ENCODE data around the gene RAB4B.
"Not testable (repeated sequence)": the region's sequence is repeated elsewhere in the genome, so short reads cannot be mapped to it uniquely, and the experiment has no call there.

The RAB4B gene

GRCh38 chr19:40819479-40820234 lies 41.6 kb downstream of the RAB4B start:
- not testable (repeated sequence) for H3K27ac ChIP-seq
- TF ChIP-seq CTCF (conservative IDR thresholded peaks at IDR 0.05): peak; percentile 84

GRCh38 chr19:40822161-40822560 lies 44.1 kb downstream of the RAB4B start:
- no peak for TF ChIP-seq CTCF (conservative IDR thresholded peaks at IDR 0.05)
- no peak overlapping the region for H3K27ac ChIP-seq

- H3K27ac ChIP-seq: not testable (repeated sequence)
Observed at GRCh38 chr19:40822704-40823553, 44.9 kb downstream of the RAB4B start.

GRCh38 chr19:40824916-40825315 lies 46.9 kb downstream of the RAB4B start:
- not testable (repeated sequence) for H3K27ac ChIP-seq

- H3K27ac ChIP-seq: not testable (repeated sequence)
Observed at GRCh38 chr19:40825460-40826095, 47.5 kb downstream of the RAB4B start.

GRCh38 chr19:40826312-40826698 lies 48.3 kb downstream of the RAB4B start:
- not testable (repeated sequence) for H3K27ac ChIP-seq

- H3K27ac ChIP-seq: not testable (repeated sequence)
Observed at GRCh38 chr19:40826699-40827385, 48.8 kb downstream of the RAB4B start.

- TF ChIP-seq CTCF (conservative IDR thresholded peaks at IDR 0.05): no peak
Observed at GRCh38 chr19:40827386-40828247, 49.6 kb downstream of the RAB4B start.

GRCh38 chr19:40829205-40829604 lies 51.2 kb downstream of the RAB4B start:
- no peak for TF ChIP-seq CTCF (conservative IDR thresholded peaks at IDR 0.05)
- H3K27ac ChIP-seq: no peak overlapping the region

More at GRCh38 chr19:40827386-40828247, 49.6 kb downstream of the RAB4B start:
- H3K27ac ChIP-seq: no peak overlapping the region

- not testable (repeated sequence) for H3K27ac ChIP-seq
Observed at GRCh38 chr19:40830741-40831140, 52.7 kb downstream of the RAB4B start.
